GM12878 (cell line): Measurements from ENCODE around the gene APCDD1. TPM values are rescaled to one million over a fixed set of nuclear protein-coding genes. Genes with fewer than 3 reads are reported as not detected.

Source experiments
- ATAC-seq: fragments of 200-7000 bp; cut with Tn5 transposase; 3 replicates; pipeline ENCODE4 v1.9.1; 2020; ENCODE audit warnings: mild to moderate bottlenecking, moderate library complexity
- BruUV-seq: library from RNA; stranded (reverse); fragments of 400-500 nt; replicated peaks from 2 replicates; lab custom pipeline; 2021; lab: Mats Ljungman, UMichigan
- CTCF ChIA-PET: fragments of 300-600 bp; sonication (Branson Sonifier 250); formaldehyde crosslinking; extraction: SDS; loops from one replicate; lab custom pipeline; 2021; ENCODE audit warnings: inconsistent platforms; lab: Yijun Ruan, JAX
- POLR2A ChIA-PET: fragments of 350-600 bp; formaldehyde crosslinking; extraction: SDS; loops from one replicate; lab custom pipeline; 2021; ENCODE audit warnings: inconsistent platforms; lab: Charles Lee
- RAD21 ChIA-PET: fragments of 300-600 bp; sonication (Branson Sonifier 250); formaldehyde crosslinking; loops from one replicate; lab custom pipeline; 2023; ENCODE audit warnings: antibody characterized with exemption; ENCODE audit not compliant: unreplicated experiment; lab: Charles Lee
- SMC1A ChIA-PET: fragments of 300-600 bp; sonication (Branson Sonifier 250); formaldehyde crosslinking; loops from one replicate; lab custom pipeline; 2023; ENCODE audit not compliant: unreplicated experiment, uncharacterized antibody; lab: Charles Lee
- DNase-seq: peaks from one replicate; pipeline ENCODE4 v3.0.0-alpha.2; 2011; ENCODE audit warnings: low read depth, low spot score
- FAIRE-seq: peaks from 3 replicates; lab custom pipeline; 2011; peaks lifted over from hg19 to GRCh38; lab: Jason Lieb, UNC
- H2AFZ ChIP-seq: 2 replicates; pipeline ENCODE4 v1.6.0; 2011; ENCODE audit warnings: low read depth, low read length, control low read depth; ENCODE audit not compliant: control insufficient read depth
- H3K27ac ChIP-seq: 2 replicates; pipeline ENCODE4 v1.5.1; 2011; ENCODE audit warnings: control low read depth; ENCODE audit not compliant: control insufficient read depth, insufficient read depth
- H3K27me3 ChIP-seq, 2 experiments: replicated peaks in 1 of 2; 2 replicates each; pipeline versions ENCODE4 v1.6.0 to v1.6.1; 2011; ENCODE audit warnings: low read length in 1 of 2; ENCODE audit not compliant: control insufficient read depth in 2 of 2, insufficient read depth in 2 of 2
- H3K36me3 ChIP-seq, 2 experiments: 2 replicates each; pipeline ENCODE4 v1.5.1; 2011; ENCODE audit warnings: low read length in 1 of 2; ENCODE audit not compliant: control insufficient read depth in 2 of 2, insufficient read depth in 2 of 2
- H3K4me1 ChIP-seq: 2 replicates; pipeline ENCODE4 v1.6.1; 2011; ENCODE audit warnings: mild to moderate bottlenecking, low read length, moderate library complexity, mixed read lengths; ENCODE audit not compliant: control insufficient read depth, insufficient read depth
- H3K4me2 ChIP-seq: 2 replicates; pipeline ENCODE4 v1.6.0; 2011; ENCODE audit warnings: control low read depth; ENCODE audit not compliant: control insufficient read depth, insufficient read depth
- H3K4me3 ChIP-seq: fragments of 200-600 bp; sonication (generic); 2 replicates; pipeline ENCODE4 v1.5.1; 2016
- H3K79me2 ChIP-seq: 2 replicates; pipeline ENCODE4 v1.6.0; 2011; ENCODE audit warnings: low read length; ENCODE audit not compliant: control insufficient read depth, insufficient read depth
- H3K9ac ChIP-seq: 2 replicates; pipeline ENCODE4 v1.8.0; 2011; ENCODE audit warnings: low read length, control low read depth, mixed read lengths; ENCODE audit not compliant: control insufficient read depth, insufficient read depth
- H3K9me3 ChIP-seq: replicated peaks from 3 replicates; pipeline ENCODE4 v1.5.1; 2011; ENCODE audit warnings: mild to moderate bottlenecking, low read length; ENCODE audit not compliant: control insufficient read depth, insufficient read depth
- H4K20me1 ChIP-seq: 2 replicates; pipeline ENCODE4 v1.6.0; 2011; ENCODE audit not compliant: control insufficient read depth, insufficient read depth
- BHLHE40 ChIP-seq, 2 experiments: fragments of 450-650 bp in 1 of 2; IDR thresholded peaks; 2 replicates each; pipeline ENCODE4 v1.6.1; 2011 to 2017; ENCODE audit warnings: low read depth in 2 of 2, borderline replicate concordance in 1 of 2, improper control_type of control experiment in 1 of 2, low read length in 1 of 2, mild to moderate bottlenecking in 1 of 2
- CBX3 ChIP-seq: fragments of 200-600 bp; sonication (generic); IDR thresholded peaks from 2 replicates; pipeline ENCODE4 v1.6.1; 2016; ENCODE audit warnings: low read depth, borderline replicate concordance
- CREB1 ChIP-seq: IDR thresholded peaks from 2 replicates; pipeline ENCODE4 v1.6.1; 2012; ENCODE audit warnings: low read depth, mild to moderate bottlenecking, inconsistent platforms
- ETV6 ChIP-seq, 2 experiments: fragments of 450-650 bp in 1 of 2; IDR thresholded peaks in 1 of 2; conservative IDR thresholded peaks in 1 of 2; 2 replicates each; pipeline ENCODE4 v1.6.1; 2014; ENCODE audit warnings: antibody characterized with exemption in 1 of 2, borderline replicate concordance in 1 of 2, low read depth in 1 of 2, mild to moderate bottlenecking in 1 of 2, moderate library complexity in 1 of 2
- GABPA ChIP-seq: IDR thresholded peaks from 2 replicates; pipeline ENCODE4 v1.6.1; 2014; ENCODE audit warnings: antibody characterized with exemption, low read depth, mild to moderate bottlenecking, inconsistent platforms
- HDAC6 ChIP-seq: fragments of 200-600 bp; sonication (generic); IDR thresholded peaks from one replicate; pipeline ENCODE4 v1.8.0; 2017; ENCODE audit warnings: antibody characterized with exemption; ENCODE audit not compliant: unreplicated experiment
- JUND ChIP-seq: IDR thresholded peaks from 2 replicates; pipeline ENCODE4 v1.6.1; 2012; ENCODE audit warnings: low read depth, mild to moderate bottlenecking, low read length, improper control_type of control experiment, moderate library complexity
- MEF2A ChIP-seq: IDR thresholded peaks from 2 replicates; pipeline ENCODE4 v1.6.1; 2011; ENCODE audit warnings: low read depth, mild to moderate bottlenecking, low read length, moderate library complexity; ENCODE audit not compliant: insufficient read depth
- PML ChIP-seq: IDR thresholded peaks from 2 replicates; pipeline ENCODE4 v1.6.1; 2012; ENCODE audit warnings: low read length, inconsistent platforms
- RFX5 ChIP-seq: IDR thresholded peaks from 2 replicates; pipeline ENCODE4 v1.6.1; 2011; ENCODE audit warnings: low read depth, low read length, improper control_type of control experiment
- SREBF1 ChIP-seq: IDR thresholded peaks from 2 replicates; pipeline ENCODE4 v1.6.1; 2012; ENCODE audit warnings: mild to moderate bottlenecking, low read length
- STAT3 ChIP-seq: IDR thresholded peaks from 2 replicates; pipeline ENCODE4 v1.6.1; 2011; ENCODE audit warnings: low read depth, low read length, improper control_type of control experiment
- TARDBP ChIP-seq: IDR thresholded peaks from 2 replicates; pipeline ENCODE4 v1.6.1; 2016; ENCODE audit warnings: borderline replicate concordance
- YY1 ChIP-seq: IDR thresholded peaks from 2 replicates; pipeline ENCODE4 v1.6.1; 2011; ENCODE audit warnings: low read depth, mild to moderate bottlenecking, low read length
- ZNF622 ChIP-seq: fragments of 450-650 bp; IDR thresholded peaks from 2 replicates; pipeline ENCODE4 v1.6.1; 2017; ENCODE audit warnings: mild to moderate bottlenecking, inconsistent platforms
- WGBS: methylation state at CpG from one replicate; pipeline ENCODE4 v1.1.6; 2016; ENCODE audit warnings: low lambda C conversion rate; ENCODE audit not compliant: insufficient replicate concordance, insufficient coverage; ENCODE audit errors: missing lambda C conversion rate; 5-methylcytosine and 5-hydroxymethylcytosine counted together
- in situ Hi-C: fragments of 300-500 bp; cut with MboI; formaldehyde crosslinking; loops from 9 replicates; pipeline ENCODE4 v1.14.3; 2018; ENCODE audit warnings: mixed read lengths
- intact Hi-C: fragments of 100-400 bp; cut with micrococcal nuclease; formaldehyde crosslinking; loops from one replicate; pipeline ENCODE4 v1.14.2; 2022; ENCODE audit not compliant: unreplicated experiment
- polyA plus RNA-seq, 11 experiments: library from polyadenylated mRNA; depleted of rRNA in 4 of 11; unstranded in 6 of 11; stranded (reverse) in 5 of 11; fragments of >200 nt; fragmentation: Nextera tagmentation in 4 of 11; fragmentation: Illumina TruSeq in 1 of 11; extraction: Ambion mirVana in 4 of 11; extraction: Trizol in 1 of 11; gene quantifications; 1 replicate in 1 of 11; 2 replicates in 10 of 11; pipeline versions ENCODE4 v1.2.1 to v1.2.3, GENCODE V29; 2011 to 2016; ENCODE audit warnings: inconsistent platforms in 2 of 11, missing spikeins in 2 of 11, low read depth in 1 of 11
- total RNA-seq, 4 experiments: library from RNA; depleted of rRNA in 3 of 4; stranded (reverse); fragments of >200 nt in 3 of 4; fragmentation: Illumina TruSeq in 1 of 4; extraction: Trizol in 1 of 4; gene quantifications; 2 replicates each; pipeline versions ENCODE4 v1.2.1 to v1.2.3, GENCODE V29; 2013 to 2021
- TF ChIP-seq, protein P1 (sequence below): fragments of 450-650 bp; IDR thresholded peaks from 2 replicates; pipeline ENCODE4 v1.6.1; 2014; ENCODE audit warnings: mild to moderate bottlenecking
- TF ChIP-seq, protein P2 (sequence below): fragments of 450-650 bp; IDR thresholded peaks from 2 replicates; pipeline ENCODE4 v1.6.1; 2018; ENCODE audit warnings: mild to moderate bottlenecking, low read depth, moderate library complexity; ENCODE audit not compliant: partially characterized antibody
- TF ChIP-seq, protein P3 (sequence below): fragments of 450-650 bp; IDR thresholded peaks from 2 replicates; pipeline ENCODE4 v1.6.1; 2018; ENCODE audit warnings: borderline replicate concordance, mild to moderate bottlenecking; ENCODE audit not compliant: partially characterized antibody

The APCDD1 gene
- total and polyA plus RNA-seq, 10 of the 15 experiments (the other 5 are each of a cell fraction or from before 2014, with no cell fraction given), result not detected

DNA sequence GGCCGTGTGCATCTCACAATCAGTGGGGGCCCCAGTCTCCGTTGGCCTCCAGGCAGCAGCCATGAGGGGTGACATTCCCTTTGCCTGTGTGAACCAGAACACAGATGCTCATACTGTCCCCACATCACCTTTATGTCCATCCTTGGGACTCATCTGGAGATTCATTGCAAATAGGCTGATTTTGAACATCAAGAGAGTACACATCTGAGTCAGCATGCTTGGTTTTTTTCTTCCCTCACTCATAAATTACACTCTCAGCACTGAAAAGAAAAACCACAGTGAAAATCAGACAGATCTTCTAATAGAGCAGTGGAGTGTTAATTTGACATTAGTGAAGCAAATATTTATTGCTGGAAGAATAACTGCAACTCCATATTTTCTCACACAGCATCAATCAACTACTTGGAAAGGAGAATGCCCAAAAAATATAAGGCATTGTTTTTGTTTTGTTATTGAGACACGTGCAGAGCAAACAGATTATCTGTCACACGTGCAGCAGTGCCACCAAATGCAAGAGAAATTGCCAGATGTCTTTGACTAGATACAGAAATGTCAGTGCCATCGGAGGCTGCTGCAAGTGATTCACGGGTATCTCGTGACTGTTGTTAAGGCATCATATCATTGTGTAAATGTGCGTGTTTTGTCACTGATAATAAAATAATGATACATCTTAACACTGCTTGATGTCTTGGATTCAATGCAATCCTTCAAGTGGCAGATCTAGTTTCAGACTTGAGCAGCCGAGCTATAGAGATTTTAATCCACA lies 10.9 kb downstream of the APCDD1 start:
- no peak for DNase-seq
- Histone ChIP-seq H3K4me2 (no peak overlapping the region), H3K9ac (no peak overlapping the region), H4K20me1 (no peaks in the 10 kb centered on the region), H3K9me3 (no peaks in the 10 kb centered on the region; the same call in 2 of the 3 replicates), H3K79me2 (no peaks in the 10 kb centered on the region), H3K27me3 (peaks cover 2 to 6% of the 10 kb centered on the region in 2 experiments; a peak in 3 of 4 replicates), H2AFZ (no peak overlapping the region), H3K36me3 (no peaks in the 10 kb centered on the region), H3K27ac (no peak overlapping the region), H3K4me1 (no peaks in the 10 kb centered on the region), H3K4me3 (no peak overlapping the region)
- POLR2A ChIA-PET, result no interaction called here
- FAIRE-seq, result peak; percentile 31
- no peak; the same call in 2 of the 3 replicates for ATAC-seq
- RAD21 ChIA-PET, result interaction anchor here (1.6 kb wide), 1 partner anchor 12 kb away, joined by 3 read pairs; no protein-coding TSS in a partner anchor
- WGBS, result 30% methylated on average over 9 of the region's 9 CpGs
- in situ Hi-C loops (loop anchor here (5.0 kb wide), 1 partner anchor 52 kb away; no protein-coding TSS in a partner anchor), intact Hi-C loops (loop anchor here (10.0 kb wide), 1 partner anchor 809 kb away; no protein-coding TSS in a partner anchor)
- SMC1A ChIA-PET, result interaction anchor here (1.0 to 1.8 kb wide), 4 partner anchors 13 to 25 kb away, joined by 3 to 5 read pairs (median 4); no protein-coding TSS in a partner anchor
- BruUV-seq, result no TSS peak
- CTCF ChIA-PET, result no interaction called here
- TF ChIP-seq HDAC6 (no peak), ZNF622 (no peak), JUND (no peak), TARDBP (no peak), BHLHE40 (IDR thresholded peaks at IDR 0.05; ENCODE audit: borderline replicate concordance in 1 of 2, low read depth in 2 of 2, low read length in 1 of 2) (peak in 1 of 2 experiments; percentile 55; a peak in 1 of 4 replicates), GABPA (no peak), SREBF1 (no peak), CBX3 (no peak), YY1 (no peak), PML (no peak), CREB1 (no peak), STAT3 (no peak), RFX5 (no peak), MEF2A (no peak), ETV6 (conservative IDR thresholded peaks at IDR 0.05 in 1 of 2, IDR thresholded peaks at IDR 0.05 in 1 of 2; ENCODE audit: borderline replicate concordance in 1 of 2, low read depth in 1 of 2) (no peak)
- TF ChIP-seq, protein P1, sequence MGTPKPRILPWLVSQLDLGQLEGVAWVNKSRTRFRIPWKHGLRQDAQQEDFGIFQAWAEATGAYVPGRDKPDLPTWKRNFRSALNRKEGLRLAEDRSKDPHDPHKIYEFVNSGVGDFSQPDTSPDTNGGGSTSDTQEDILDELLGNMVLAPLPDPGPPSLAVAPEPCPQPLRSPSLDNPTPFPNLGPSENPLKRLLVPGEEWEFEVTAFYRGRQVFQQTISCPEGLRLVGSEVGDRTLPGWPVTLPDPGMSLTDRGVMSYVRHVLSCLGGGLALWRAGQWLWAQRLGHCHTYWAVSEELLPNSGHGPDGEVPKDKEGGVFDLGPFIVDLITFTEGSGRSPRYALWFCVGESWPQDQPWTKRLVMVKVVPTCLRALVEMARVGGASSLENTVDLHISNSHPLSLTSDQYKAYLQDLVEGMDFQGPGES, result no peak
- TF ChIP-seq, protein P2, sequence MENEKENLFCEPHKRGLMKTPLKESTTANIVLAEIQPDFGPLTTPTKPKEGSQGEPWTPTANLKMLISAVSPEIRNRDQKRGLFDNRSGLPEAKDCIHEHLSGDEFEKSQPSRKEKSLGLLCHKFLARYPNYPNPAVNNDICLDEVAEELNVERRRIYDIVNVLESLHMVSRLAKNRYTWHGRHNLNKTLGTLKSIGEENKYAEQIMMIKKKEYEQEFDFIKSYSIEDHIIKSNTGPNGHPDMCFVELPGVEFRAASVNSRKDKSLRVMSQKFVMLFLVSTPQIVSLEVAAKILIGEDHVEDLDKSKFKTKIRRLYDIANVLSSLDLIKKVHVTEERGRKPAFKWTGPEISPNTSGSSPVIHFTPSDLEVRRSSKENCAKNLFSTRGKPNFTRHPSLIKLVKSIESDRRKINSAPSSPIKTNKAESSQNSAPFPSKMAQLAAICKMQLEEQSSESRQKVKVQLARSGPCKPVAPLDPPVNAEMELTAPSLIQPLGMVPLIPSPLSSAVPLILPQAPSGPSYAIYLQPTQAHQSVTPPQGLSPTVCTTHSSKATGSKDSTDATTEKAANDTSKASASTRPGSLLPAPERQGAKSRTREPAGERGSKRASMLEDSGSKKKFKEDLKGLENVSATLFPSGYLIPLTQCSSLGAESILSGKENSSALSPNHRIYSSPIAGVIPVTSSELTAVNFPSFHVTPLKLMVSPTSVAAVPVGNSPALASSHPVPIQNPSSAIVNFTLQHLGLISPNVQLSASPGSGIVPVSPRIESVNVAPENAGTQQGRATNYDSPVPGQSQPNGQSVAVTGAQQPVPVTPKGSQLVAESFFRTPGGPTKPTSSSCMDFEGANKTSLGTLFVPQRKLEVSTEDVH, result no peak
- TF ChIP-seq, protein P3, sequence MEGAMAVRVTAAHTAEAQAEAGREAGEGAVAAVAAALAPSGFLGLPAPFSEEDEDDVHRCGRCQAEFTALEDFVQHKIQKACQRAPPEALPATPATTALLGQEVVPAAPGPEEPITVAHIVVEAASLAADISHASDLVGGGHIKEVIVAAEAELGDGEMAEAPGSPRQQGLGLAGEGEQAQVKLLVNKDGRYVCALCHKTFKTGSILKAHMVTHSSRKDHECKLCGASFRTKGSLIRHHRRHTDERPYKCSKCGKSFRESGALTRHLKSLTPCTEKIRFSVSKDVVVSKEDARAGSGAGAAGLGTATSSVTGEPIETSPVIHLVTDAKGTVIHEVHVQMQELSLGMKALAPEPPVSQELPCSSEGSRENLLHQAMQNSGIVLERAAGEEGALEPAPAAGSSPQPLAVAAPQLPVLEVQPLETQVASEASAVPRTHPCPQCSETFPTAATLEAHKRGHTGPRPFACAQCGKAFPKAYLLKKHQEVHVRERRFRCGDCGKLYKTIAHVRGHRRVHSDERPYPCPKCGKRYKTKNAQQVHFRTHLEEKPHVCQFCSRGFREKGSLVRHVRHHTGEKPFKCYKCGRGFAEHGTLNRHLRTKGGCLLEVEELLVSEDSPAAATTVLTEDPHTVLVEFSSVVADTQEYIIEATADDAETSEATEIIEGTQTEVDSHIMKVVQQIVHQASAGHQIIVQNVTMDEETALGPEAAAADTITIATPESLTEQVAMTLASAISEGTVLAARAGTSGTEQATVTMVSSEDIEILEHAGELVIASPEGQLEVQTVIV, result no peak
